Central memory CD4-positive, alpha-beta T cell (primary cell): ENCODE data around the gene FMN2.
"Not testable (repeated sequence)": the region's sequence is repeated elsewhere in the genome, so short reads cannot be mapped to it uniquely, and the experiment has no call there.

Experiments used
- DNase-seq: peaks from one replicate; pipeline ENCODE4 v3.0.0; 2022

The FMN2 gene

GRCh38 chr1:240258910-240259309 lies 167.2 kb downstream of the FMN2 start:
- DNase-seq = no peak

DNA sequence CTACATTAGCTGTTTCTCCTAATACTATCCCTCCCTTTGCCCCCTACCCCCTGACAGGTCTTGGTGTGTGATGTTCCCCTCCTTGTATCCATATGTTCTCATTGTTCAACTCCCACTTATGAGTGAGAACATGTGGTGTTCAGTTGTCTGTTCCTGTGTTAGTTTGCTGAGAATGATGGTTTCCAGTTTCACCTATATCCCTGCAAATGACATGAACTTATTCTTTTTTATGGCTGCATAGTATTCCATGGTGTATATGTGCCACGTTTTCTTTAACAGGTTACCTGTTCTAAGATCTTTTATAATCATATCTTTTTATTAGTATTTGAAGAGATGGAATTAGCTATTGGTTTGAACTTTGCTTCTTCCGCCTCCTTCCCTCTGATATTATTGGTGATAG lies 172.8 kb downstream of the FMN2 start:
- not testable (repeated sequence) for DNase-seq

DNA sequence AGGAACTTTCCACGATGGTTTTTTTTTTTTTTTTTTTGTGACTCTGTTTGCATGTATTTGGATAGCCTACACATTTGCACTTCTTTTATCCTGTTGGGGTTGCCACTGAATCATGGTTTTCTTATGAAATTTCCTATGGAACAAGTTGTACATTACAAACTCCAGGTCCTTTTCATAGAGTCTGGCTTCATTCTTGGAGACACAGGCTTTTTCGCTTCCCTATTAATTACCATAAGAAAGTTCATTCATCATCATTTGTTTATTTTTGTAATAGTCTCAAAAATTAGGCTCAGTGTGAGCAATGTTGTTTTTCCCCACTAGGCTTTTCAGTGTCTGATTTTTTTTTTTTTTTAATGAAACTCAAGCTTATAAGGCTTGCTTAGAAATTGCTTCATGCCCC lies 179.4 kb downstream of the FMN2 start:
- no peak for DNase-seq

GRCh38 chr1:240274569-240274968 lies 182.9 kb downstream of the FMN2 start:
- DNase-seq = no peak

DNA sequence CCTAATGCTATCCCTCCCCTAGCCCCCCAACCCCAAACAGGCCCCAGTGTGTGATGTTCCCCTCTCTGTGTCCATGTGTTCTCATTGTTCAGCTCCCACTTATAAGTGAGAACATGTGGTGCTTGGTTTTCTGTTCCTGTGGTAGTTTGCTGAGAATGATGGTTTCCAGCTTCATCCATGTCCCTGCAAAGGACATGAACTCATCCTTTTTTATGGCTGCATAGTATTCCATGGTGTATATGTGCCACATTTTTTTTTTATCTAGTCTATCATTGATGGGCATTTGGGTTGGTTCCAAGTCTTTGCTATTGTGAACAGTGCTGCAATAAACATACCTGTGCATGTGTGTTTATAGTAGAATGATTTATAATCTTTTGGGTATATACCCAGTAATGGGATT lies 183.5 kb downstream of the FMN2 start:
- not testable (repeated sequence) for DNase-seq

DNA sequence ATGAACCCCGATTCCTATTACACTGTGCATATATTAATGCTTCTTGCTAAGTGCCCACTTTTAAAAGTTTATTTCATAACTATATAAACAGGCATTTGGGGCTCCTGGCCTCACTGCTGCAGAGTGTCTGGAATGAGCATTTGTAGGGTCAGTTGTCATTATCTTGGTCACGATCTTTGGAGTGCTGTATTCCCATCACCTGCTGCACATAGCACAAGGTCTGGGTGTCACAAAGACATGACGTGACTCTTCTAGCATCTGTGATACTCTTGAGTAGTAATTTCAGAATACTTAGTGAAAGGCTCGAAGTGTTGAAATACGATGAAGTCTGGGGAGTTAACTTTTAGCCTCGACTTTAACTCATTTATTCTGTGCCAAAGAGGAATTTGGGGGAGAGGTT lies 186.4 kb downstream of the FMN2 start:
- DNase-seq = no peak

DNA sequence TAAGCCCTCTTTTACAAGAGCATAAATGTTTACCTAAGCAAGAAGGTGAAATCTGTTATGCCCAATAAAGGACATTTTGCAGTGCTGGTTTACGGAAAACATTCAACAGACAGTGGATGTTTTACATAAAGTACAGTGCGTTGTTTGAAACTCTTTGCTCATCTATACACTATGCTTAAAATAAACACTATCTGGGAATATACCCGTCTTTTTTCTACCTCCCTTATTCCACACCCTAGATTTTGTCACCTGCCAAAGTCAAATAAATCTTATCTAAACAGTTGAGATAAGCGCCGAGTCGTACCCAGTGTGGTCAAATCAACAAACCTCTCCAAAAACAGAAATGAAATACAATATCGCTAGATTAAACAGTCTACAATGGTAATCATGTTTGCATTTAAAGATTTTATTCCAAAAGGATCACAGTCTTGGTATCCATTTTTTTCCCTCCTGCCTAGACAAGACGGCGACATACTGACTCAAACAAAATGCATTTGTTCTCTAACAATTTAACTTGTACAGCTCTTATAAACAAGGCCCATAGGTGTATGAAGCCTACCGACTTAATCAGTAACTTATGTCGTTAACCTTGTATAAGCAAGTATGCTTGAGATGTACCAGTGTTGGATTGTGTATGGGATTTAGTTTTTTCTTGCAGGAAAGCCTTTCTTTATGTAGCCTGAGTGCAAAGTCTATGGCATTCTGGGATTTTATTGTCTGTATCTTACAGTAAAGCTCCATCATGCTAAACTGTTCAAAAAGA lies 189.1 kb downstream of the FMN2 start:
- DNase-seq = no peak

GRCh38 chr1:240282061-240282830 lies 190.6 kb downstream of the FMN2 start:
- no peak for DNase-seq

DNA sequence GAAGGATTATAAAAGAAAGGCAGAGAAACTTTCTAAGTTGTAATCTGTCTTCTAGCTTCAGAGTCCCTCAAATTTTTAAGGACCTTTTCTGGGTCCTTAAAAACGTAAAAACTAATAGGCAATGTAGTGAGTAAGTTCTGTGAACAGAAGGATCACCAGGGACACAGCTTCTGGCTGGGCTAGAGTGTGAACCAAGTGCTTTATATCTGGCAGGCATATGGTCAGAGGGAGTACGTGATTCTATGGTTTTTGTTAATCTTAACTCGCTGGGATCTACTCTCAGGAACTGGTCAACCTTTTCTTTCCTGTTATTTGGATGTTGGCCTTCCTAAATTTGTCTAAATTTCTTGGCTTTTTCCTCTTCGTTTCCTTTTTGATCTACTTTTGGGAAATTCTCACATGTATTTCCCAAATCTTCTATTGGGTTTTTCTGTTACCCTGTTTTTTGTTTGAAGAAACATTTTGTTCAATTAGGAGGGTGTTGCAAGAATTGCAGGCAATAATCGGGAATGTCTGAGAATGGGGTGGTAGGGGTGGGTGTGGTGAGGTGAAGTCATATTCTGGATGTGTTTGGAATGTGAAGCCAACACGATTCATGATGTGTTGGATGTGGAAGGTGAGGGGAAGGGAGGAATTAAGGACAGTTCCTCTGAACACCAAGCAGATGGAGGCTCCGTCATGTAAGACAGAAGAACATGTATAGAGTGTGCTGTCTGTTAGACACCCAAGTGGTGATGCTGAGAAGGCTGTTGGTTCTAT lies 193.2 kb downstream of the FMN2 start:
- DNase-seq = no peak

- no peak for DNase-seq
These were observed 193.9 kb downstream of the FMN2 start for GRCh38 chr1:240285540-240285939.

GRCh38 chr1:240287722-240288121 lies 196.0 kb downstream of the FMN2 start:
- no peak for DNase-seq

- DNase-seq = no peak
These were observed 202.0 kb downstream of the FMN2 start for GRCh38 chr1:240293706-240294105.

DNA sequence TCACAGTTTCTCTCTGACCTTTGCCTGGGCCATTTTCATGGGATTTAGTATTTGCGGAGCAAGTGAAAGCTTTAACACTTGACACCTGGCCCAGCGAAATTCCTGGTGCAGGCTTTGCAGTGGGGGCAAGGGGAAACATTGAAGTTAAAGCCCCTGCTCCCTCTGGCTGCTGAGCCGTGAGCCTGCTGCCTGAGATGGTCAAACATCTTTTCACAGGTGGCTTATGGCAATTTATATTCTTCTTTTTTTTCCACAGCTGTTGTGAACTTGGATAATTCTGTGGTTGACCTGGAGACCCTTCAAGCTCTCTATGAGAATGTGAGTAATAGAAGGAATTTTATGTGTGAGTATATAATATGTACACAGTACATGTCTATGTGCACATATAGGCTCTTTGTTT lies 202.9 kb downstream of the FMN2 start:
- DNase-seq = no peak

DNA sequence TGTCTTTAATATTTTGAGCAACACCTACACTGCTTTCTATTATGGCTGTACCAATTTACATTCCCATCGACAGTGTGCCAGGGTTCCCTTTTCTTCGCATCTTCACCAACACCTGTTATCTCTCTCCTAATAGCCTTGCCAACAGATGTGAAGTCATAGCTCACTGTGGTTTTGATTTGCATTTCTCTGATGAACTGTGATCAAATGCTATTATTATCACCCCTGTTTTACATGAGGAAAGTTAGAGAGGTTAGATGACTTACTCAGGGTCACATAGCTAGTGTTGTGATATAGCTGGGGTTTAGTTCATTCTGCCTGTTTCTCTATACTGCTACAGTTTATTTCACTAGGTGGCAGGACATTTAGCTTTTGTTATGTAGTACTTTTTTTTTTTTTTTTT lies 204.1 kb downstream of the FMN2 start:
- DNase-seq = no peak

GRCh38 chr1:240304466-240304865 lies 212.8 kb downstream of the FMN2 start:
- DNase-seq = no peak

GRCh38 chr1:240306673-240307072 lies 215.0 kb downstream of the FMN2 start:
- no peak for DNase-seq

DNA sequence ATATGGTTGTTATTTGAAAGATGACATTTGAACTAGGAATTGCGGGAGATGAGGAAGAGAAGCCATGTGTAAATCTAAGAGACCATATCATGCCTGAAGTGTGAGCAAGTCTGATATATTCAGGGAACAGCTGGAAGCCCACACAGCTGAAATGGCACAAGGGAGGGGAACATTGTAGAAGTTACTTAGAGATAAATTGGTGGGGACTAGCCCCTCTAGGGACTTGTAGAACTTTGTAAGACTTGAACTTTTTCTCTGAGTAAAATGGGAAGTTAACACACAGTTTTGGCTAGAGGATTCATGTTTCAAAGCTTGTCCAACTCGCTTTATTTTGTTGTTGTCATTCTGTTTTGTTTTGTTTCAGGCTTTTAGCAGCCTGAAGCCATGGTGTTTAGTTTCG lies 216.4 kb downstream of the FMN2 start:
- DNase-seq = no peak

GRCh38 chr1:240309769-240310168 lies 218.1 kb downstream of the FMN2 start:
- DNase-seq = no peak

DNA sequence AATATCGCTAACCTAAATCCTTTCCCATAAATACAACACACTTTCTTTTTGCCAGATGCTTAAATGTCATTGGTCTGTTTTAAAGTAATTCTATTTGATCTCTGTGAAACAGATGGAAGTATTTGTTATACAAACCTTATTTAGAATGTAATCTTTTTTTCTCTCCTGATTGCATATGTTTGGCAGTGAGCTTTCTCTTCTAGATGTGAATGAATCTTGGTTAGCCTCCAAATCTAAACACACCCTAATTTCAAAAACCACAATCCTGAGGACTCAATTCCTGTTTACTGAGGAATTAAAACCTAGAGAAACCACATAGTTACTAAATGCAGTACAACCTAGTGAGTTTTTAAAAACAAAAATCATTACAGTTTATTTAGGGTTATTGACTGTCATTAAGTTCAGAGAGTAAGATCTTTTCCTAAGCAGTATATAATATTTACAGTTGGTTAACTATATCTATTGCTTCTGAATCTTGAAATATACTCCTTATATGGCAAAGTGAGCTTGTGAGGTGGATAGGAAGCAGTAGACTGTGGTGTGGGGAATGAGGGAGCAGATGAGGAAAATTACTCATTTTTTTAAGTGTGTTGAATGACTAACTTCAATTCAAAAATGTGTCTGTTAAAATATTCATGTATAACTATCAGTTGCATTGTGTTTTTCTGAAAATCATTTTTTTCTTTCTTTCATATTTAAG lies 218.7 kb downstream of the FMN2 start:
- DNase-seq = no peak

DNA sequence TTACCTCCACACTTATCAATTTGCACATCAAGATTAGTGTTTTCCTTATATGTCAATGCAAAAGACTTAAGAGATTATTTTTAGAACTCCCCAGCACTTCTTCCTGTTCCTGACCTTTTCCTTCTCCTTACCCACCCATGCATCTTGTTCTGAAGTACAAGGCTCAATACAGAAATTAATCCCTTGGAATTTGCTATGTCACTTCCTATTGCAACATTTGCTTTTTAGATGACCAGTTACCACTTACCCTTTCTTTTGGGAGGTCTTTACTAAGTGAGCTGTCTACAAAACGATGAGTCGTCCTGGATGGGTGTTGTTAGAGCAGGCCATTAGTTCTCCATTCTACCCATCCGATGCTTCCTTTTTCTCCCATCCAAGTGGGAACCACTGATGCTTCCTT lies 221.2 kb downstream of the FMN2 start:
- DNase-seq = no peak

GRCh38 chr1:240314845-240315801 lies 223.4 kb downstream of the FMN2 start:
- DNase-seq = no peak

DNA sequence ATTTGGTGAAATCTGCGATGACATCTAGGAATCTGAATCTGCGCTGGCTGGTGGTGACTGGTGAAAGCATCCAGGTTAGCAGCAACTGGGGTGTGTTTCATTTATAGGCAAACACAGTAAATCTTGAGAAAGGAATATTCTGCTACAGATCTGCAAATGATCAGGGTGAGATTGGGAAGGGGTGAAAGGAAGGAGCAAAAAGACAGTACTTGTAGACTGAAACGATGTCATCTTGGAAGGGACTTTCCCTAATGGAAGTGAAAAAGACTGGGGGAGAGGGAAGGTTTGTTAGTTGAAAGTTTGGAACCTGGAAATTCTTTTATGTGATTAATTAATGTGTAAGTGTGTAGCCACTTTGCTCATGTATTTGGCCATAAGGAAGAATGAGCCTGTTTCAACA lies 228.3 kb downstream of the FMN2 start:
- no peak for DNase-seq
